Activated CD8-positive, alpha-beta memory T cell treated with anti-CD3 and anti-CD28 coated beads, Interleukin-2, amount 50 U/mL, for 24 hours (primary cell): ENCODE data around the gene CELF3.
"Not testable (repeated sequence)": the region's sequence is repeated elsewhere in the genome, so short reads cannot be mapped to it uniquely, and the experiment has no call there.

Source experiments
- DNase-seq: peaks from one replicate; pipeline ENCODE4 v3.0.0-alpha.2; 2020; ENCODE audit errors: extremely low read depth

Gene CELF3

GRCh38 chr1:151716771-151717631, at the start of gene CELF3:
CELF3 (minus strand) TSS chr1:151716803; CDS start chr1:151716020, 783 bp downstream.
- no peak for DNase-seq

DNA sequence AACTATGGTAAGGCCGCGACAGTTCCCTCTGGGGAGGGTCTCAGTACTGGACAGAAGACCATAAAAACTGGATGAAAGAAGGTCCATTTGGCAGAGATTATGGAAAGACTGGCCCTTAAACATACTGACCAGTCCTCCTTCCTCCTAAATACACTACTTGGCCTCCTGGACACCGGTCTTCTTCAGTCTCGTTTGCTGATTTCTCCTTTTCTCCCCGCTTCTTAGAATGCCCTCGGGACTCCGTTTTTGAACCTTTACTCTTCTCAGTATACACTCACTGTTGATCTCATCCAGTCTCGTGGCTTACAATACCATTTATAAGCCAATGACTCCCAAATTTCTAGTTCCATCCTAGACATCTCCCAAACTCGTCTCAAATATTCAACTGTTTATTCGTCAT, 47.4 kb upstream of the CELF3 start:
- no peak for DNase-seq

DNA sequence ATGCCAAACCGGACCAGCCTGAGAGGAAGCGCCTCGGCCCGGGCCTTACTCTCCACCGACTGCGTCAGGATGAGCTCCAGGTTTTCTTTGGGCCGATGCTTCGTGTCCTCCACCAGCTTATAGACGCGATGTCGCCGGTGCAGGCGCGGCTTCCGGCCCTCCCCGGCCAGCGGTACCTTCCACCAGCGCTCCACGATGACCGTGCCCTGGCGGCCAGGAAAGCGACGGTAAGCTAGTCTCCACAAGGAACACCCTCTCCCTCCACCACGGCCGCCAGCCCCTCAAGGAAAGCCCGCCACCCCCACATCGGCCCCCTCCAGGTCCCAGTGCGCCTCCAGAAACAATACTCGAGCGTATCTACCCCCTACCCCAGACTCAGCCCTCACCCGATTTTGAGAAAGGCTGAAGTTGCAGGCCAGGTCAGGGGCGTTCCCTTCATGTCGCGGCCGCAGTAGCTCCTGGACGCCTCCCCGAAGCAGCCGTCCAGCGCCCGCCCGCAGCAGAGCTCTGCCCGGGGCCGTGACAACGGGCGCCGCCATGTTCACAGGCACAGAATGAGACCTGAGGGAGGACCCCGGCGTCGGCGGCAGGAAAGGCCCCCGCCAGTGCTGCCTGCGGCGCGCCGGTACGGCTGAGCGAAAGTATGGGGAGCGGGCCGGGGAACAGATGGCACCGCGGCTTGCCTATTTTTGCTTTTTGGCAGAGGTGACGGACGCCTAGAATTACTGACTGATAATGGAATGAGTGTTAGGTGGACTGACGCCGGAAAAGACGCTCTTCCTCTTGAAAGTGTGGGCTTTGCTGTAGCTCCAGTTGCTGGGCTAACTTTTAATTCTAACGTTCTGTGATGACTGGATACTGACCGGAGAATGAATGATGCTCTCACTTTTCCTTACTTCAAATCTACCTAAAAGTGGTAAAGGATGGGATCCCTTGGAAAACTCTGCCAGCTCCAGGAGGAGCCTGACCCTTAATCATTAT, 46.6 kb upstream of the CELF3 start, which contains the start of gene MRPL9:
Gene MRPL9, minus strand, starts transcription at position 556 of the 981 bp plus-strand sequence. Its CDS starts 17 bp downstream, at position 539.
- DNase-seq, result peak; percentile 66

DNA sequence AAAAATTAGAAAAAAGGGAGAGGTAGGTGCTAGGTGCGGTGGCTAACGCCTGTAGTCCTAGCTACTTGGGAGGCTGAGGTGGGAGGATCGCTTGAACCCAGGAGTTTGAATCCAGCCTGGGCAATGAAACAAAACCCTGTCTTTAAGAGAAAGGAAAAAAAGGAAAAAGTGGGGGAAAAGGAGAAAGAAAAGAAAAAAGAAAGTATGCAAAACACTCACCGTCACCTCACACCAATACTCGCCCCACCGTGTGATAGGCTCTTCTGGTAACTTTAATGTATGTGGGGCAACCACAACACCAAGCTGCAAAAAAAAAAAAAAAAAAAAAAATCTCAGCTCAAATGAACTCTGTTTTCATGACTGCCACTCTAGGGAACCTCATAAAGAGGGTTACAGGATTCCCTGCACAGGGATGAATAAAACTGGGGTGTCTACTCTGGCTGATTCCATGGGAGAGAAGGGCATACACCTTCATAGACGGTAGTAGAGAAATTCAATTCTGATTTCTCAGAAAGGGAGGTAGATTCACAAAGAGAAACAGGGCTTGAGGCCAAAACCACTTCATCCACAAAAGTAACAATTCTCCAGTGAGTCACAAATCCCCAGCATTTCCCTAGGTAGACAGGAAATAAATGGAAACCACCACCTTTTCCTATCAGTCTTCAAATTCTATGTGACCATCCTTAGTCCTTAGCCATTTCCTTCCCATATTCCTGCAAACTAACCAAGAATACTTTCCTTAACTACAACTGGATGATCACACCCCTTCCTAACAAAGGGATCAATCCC, 44.2 kb upstream of the CELF3 start:
- no peak for DNase-seq

GRCh38 chr1:151759241-151759640, 42.6 kb upstream of the CELF3 start:
- no peak for DNase-seq

GRCh38 chr1:151756291-151756690, 39.7 kb upstream of the CELF3 start:
- DNase-seq, result no peak

DNA sequence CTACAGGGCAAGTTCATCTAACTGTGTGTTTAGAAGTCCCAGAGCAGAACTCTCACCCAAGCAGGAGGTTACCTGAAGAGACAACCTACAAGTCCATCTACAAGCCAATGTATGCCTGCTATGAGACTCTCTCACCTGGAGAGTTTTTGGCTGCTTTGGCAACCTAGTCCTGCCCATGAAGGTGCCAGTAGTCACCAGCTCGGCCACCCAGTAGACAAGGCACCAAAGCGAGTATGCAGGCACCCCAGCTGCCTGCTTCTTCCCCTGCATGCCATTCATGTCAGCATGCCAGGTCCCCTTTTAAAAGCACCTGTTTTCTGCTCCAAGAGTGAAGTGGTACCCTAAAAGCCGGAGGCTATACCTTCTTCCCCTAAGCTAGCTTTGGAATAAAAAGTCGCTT, 24.9 kb upstream of the CELF3 start:
- no peak for DNase-seq

DNA sequence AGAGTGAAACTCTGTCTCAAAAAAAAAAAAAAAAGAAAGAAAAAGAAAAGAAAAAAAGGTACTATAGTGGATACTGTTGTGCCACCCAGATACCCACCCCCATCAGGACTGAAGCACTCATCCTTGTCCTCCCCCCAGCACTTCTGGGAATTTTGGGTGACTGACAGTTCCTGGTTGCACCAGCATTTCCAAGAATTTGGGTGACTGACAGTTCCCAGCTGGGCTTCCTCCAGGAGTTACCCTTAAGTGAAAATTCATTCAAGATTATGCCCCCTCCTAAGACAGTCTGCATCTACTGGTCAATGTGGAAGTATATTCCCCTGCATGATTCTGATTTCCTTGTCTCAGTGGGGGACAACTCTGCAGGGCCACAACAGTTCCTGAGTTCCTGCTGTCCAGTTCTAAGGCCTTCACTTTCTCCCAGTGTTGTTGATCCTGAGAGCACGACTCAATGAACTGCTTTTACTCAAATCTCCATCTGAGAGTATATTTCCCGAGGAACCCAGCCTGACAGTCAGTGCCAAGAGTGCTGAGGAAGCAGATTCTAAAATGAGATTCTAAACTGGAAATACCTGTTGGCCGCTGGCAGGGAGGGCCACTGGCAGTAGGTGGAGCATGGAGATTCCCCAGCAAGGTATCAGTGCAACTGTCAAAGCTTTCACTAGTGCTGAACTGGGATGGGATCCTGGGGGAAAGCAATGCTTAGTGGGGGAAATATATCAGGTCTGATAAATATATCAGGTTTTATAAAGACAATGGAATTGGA, 23.2 kb upstream of the CELF3 start:
- no peak for DNase-seq

DNA sequence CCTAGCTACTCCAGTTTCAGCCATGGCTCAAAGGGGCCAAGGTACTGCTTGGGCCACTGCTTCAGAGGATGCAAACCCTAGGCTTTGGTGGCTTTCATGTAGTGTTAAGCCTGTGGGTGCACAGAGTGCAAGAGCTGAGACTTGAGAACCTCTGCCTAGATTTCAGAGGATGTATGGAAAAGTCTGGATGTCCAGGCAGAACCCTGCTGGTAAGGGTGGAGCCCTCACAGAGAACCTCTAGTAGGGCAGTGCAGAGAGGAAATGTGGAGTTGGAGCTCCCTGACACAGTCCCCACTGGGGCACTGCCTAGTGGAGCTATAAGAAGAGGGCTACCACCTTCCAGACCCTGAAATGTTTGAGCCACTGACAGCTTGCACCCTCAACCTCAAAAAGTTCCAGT, 20.9 kb upstream of the CELF3 start:
- no peak for DNase-seq

- no peak for DNase-seq
These were observed 20.4 kb upstream of the CELF3 start for GRCh38 chr1:151737026-151737425.

- not testable (repeated sequence) for DNase-seq
These were observed 17.4 kb upstream of the CELF3 start for GRCh38 chr1:151733995-151734394.

DNA sequence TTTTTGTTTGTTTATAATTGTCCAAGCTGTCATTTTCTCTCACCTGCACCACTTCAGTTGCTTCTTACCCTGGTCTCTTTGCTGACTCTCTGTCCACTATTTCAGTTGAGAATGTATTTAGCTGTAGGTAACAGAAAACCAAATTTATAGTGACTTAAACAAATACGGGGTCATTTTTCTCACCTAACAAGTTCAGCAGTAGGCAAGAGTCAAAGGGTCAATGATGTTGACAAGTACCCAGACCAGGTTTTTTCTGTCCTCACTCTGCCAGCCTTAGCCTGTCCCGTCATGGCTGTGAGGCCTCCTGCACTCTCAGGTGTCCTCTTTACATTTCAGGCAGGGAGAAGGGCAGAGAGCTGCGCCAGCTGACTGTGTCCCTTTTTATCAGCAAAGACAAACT, 16.5 kb upstream of the CELF3 start:
- no peak for DNase-seq

GRCh38 chr1:151729966-151730291, 13.3 kb upstream of the CELF3 start:
- no peak for DNase-seq

DNA sequence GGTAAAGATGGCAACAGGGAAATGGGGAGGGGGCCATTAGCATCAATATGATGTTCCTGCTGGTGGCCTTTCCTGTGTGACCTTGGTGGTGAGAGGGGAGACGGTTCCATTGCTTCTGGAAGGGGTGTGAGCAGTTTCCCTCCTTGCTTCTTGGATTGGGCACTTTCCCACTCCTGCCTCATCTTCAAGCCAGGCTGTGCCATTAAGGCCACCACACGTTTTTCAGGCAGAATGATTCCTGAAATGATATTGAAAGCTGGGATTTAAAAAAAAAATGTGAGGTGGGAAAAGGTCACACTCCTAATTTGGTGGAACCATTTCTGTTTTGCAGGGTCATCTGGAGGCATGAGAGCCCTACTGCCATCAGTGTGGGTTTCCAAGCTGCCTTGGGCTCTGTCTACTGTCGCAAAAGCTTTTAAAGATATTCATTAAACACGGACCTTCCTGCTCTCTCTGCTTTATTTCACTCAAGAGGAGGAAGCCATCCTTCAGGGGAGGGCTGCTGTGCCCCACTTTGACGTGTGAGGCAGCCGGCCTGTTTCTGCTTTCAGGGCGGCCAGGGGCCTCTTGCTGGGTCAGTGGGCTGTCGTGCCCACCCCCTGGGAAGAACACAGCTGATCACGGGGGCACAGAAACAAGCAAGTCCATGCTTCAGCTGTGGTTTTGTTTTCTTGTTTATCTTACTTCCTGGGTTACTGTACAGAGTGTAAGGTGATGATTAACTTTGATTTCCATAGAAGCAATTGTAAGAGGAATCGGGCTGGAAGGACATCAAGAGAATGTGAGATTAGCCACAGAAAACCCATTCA, 12.8 kb upstream of the CELF3 start:
- no peak for DNase-seq

GRCh38 chr1:151728151-151729054, 11.8 kb upstream of the CELF3 start:
- no peak for DNase-seq

DNA sequence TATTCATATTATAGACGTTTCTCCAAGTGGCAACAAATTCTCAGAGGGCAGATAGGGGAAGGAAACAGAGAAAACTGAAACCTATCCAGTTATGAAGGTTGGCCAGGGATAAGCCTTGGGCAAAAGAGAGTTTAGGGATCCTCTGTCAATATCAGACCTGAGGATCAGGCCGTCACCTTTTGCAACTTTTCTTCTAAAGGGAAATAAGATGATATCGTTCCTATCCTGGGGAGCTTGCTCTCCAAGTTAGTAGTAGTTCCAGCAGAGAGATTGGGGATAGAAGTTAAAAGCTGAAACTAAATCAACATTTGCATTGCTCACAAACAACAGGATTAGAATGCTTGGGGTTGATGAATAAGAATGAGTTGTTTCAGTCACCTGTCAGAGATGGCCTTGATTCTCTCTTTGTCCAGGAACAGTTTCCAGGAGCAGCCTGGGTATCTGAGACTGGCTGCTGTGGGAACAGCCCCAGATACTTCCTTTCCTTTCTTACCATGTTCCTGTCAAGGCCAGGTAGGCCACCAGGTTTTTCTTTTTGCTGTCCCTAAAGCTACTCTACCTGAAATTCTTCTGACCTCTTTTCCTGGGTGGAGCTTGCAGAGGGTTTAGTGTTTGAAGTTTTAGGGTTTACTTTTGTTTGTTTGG, 7.2 kb upstream of the CELF3 start:
- DNase-seq, result no peak

GRCh38 chr1:151721788-151722510, 5.3 kb upstream of the CELF3 start:
- no peak for DNase-seq
